Ishikawa (cell line): Measurements from ENCODE around the gene TPST2.

Source experiments
- CEBPB ChIP-seq: IDR thresholded peaks from 2 replicates; pipeline ENCODE4 v1.6.1; 2012
- CREB1 ChIP-seq: IDR thresholded peaks from 2 replicates; pipeline ENCODE4 v1.6.1; 2012; ENCODE audit warnings: low read depth
- EGR1 ChIP-seq: IDR thresholded peaks from 2 replicates; pipeline ENCODE4 v1.6.1; 2012
- EP300 ChIP-seq: IDR thresholded peaks from 2 replicates; pipeline ENCODE4 v1.6.1; 2012; ENCODE audit warnings: borderline replicate concordance
- FOXM1 ChIP-seq: IDR thresholded peaks from 2 replicates; pipeline ENCODE4 v1.6.1; 2012; ENCODE audit warnings: low read depth, borderline replicate concordance
- NFIC ChIP-seq: IDR thresholded peaks from 2 replicates; pipeline ENCODE4 v1.6.1; 2012
- RAD21 ChIP-seq: IDR thresholded peaks from 2 replicates; pipeline ENCODE4 v1.6.1; 2012; ENCODE audit warnings: low read depth
- TAF1 ChIP-seq: IDR thresholded peaks from 2 replicates; pipeline ENCODE4 v1.6.1; 2012; ENCODE audit warnings: low read depth, mild to moderate bottlenecking
- TCF12 ChIP-seq: IDR thresholded peaks from 2 replicates; pipeline ENCODE4 v1.6.1; 2012; ENCODE audit warnings: low read depth
- TEAD4 ChIP-seq: IDR thresholded peaks from 2 replicates; pipeline ENCODE4 v1.6.1; 2012
- YY1 ChIP-seq: IDR thresholded peaks from 2 replicates; pipeline ENCODE4 v1.6.1; 2012; ENCODE audit warnings: low read depth
- ZBTB7A ChIP-seq: IDR thresholded peaks from 2 replicates; pipeline ENCODE4 v1.6.1; 2012; ENCODE audit warnings: low read depth
- TF ChIP-seq, protein P1 (sequence below): IDR thresholded peaks from 2 replicates; pipeline ENCODE4 v1.6.1; 2012
- TF ChIP-seq, protein P2 (sequence below): IDR thresholded peaks from 2 replicates; pipeline ENCODE4 v1.6.1; 2012; ENCODE audit warnings: low read depth, mild to moderate bottlenecking
- TF ChIP-seq, protein P3 (sequence below): IDR thresholded peaks from 2 replicates; pipeline ENCODE4 v1.6.1; 2012

TPST2 gene

DNA sequence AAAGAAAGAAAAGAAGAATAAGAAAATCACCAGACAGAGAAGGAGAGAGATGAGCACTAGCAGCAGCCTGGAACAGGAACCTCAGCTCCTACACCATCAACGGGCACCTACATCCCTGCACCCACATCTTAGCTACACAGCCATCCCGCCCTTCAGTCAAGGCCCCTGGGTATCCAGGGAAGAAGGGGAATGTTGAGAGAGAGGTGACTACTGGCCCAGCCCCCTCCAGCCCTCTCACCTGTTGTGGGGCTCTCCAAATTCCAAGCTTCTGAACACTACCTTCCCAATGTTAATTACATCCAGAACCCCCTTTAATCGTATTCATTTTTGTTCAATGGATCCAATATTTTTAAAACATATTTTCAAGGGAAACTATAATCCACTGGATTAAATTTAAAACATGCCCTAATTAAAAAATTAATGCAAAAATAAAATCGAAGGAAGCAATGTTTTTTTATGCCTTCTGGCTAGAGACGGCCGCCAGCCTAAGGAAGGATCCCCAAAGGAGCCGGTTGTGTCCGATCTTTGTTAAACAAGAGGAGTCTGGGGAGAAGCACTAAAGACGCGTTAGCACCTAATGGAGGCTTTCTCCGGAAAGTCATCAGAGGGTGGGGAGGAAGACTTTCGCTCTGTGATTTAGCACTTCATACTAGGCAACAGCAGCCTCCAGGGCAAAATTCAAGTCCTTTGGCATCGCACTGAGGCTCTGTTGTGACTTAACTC is 9.5 kb downstream of the TPST2 start:
- TF ChIP-seq EGR1 (no peak), TEAD4 (no peak), NFIC (no peak), TAF1 (no peak), YY1 (no peak)
- TF ChIP-seq, protein P1, sequence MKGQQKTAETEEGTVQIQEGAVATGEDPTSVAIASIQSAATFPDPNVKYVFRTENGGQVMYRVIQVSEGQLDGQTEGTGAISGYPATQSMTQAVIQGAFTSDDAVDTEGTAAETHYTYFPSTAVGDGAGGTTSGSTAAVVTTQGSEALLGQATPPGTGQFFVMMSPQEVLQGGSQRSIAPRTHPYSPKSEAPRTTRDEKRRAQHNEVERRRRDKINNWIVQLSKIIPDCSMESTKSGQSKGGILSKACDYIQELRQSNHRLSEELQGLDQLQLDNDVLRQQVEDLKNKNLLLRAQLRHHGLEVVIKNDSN: no peak
- TF ChIP-seq, protein P2, sequence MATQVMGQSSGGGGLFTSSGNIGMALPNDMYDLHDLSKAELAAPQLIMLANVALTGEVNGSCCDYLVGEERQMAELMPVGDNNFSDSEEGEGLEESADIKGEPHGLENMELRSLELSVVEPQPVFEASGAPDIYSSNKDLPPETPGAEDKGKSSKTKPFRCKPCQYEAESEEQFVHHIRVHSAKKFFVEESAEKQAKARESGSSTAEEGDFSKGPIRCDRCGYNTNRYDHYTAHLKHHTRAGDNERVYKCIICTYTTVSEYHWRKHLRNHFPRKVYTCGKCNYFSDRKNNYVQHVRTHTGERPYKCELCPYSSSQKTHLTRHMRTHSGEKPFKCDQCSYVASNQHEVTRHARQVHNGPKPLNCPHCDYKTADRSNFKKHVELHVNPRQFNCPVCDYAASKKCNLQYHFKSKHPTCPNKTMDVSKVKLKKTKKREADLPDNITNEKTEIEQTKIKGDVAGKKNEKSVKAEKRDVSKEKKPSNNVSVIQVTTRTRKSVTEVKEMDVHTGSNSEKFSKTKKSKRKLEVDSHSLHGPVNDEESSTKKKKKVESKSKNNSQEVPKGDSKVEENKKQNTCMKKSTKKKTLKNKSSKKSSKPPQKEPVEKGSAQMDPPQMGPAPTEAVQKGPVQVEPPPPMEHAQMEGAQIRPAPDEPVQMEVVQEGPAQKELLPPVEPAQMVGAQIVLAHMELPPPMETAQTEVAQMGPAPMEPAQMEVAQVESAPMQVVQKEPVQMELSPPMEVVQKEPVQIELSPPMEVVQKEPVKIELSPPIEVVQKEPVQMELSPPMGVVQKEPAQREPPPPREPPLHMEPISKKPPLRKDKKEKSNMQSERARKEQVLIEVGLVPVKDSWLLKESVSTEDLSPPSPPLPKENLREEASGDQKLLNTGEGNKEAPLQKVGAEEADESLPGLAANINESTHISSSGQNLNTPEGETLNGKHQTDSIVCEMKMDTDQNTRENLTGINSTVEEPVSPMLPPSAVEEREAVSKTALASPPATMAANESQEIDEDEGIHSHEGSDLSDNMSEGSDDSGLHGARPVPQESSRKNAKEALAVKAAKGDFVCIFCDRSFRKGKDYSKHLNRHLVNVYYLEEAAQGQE: no peak

DNA sequence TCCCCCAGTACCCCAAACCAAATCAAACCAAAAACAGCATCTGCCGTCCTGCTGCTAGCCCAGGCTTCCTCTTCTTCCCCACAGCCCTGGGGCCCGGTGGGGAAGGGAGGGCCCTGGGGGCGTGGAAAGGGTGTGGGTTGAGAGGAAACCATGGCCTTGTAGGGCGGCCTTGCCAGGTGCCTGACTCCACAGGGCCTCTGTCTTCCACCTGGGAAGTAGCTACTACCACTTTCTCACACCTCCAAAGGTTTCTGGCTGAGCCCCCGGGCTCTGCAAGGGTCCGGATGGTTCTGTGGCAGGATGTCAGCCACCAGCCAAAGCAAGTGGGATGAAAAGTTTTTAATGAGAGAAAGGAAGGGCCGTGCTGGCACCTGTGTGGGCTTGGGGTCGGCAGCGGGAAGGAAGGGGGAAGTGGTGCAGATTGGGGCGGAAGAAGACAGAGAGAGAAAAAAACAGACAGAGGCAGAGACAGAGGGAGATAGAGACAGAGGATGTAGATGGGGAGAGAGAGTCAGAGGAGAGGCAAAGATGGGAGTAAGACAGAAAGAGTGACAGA is 10.5 kb downstream of the TPST2 start:
- TF ChIP-seq CREB1: no peak
- TF ChIP-seq EP300: no peak
- TF ChIP-seq NFIC: no peak
- TF ChIP-seq RAD21: no peak
- no peak for TF ChIP-seq TCF12
- TF ChIP-seq, protein P3, sequence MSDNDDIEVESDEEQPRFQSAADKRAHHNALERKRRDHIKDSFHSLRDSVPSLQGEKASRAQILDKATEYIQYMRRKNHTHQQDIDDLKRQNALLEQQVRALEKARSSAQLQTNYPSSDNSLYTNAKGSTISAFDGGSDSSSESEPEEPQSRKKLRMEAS: no peak
- TF ChIP-seq, protein P1: no peak
- TF ChIP-seq FOXM1: no peak
- TF ChIP-seq, protein P2: no peak
- no peak for TF ChIP-seq EGR1
- TF ChIP-seq YY1: no peak
- TF ChIP-seq TAF1: no peak
- no peak for TF ChIP-seq TEAD4

DNA sequence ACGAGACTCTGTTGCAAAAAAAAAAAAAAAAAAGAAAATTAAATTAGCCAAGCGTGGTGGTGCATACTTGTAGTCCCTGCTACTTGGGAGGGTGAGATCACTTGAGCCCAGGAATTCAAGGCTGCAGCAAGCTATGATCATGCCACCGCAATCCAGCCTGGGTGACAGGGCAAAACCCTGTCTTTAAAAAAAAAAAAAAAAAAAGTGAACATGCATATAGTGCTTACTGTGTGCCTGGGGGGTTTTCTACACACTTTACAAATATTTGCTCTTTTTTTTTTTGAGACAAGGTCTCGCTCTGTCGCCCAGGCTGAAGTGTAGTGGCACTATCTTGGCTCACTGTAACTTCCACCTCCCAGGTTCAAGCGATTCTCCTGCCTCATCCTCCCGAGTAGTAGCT is 12.9 kb downstream of the TPST2 start:
- no peak for TF ChIP-seq CREB1
- no peak for TF ChIP-seq YY1
- TF ChIP-seq EGR1: no peak
- TF ChIP-seq, protein P1: no peak
- no peak for TF ChIP-seq CEBPB
- TF ChIP-seq RAD21: no peak
- TF ChIP-seq TEAD4: no peak

DNA sequence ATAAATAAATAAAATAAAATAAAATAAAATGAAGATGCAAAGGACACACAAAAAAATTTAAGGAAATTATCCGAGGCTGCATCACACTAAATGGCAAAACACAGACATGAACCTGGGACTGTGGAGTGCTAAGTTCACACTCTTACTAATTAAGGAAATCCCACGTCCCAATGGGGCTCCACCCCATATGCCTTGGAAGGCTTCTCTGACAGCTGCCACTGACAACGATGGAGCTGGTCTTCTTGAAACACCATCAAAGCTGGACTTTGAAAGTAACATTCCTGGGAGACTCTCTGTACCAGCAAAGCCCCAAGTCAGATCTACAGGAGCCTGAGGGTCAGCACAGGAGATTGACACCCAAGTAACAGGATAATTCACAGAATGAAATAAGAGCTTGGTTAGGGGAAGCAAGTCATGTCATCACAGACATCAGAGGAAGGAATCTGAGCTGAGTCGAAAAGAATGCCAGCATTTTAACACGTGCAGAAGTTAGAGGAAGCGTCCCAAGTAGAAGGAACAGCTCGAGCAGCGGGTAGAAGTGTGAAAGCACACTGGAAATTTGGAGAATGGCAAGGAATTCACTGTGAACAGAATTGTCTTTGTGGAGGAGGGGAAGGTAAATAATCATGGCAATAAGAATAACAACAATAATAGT is 13.8 kb downstream of the TPST2 start:
- TF ChIP-seq YY1 (no peak), NFIC (no peak), TEAD4 (no peak), RAD21 (no peak), CEBPB (no peak), EP300 (no peak), FOXM1 (no peak), EGR1 (no peak), TAF1 (no peak), TCF12 (no peak), CREB1 (no peak), ZBTB7A (no peak)
- TF ChIP-seq, protein P1: no peak
- TF ChIP-seq, protein P3: no peak
- TF ChIP-seq, protein P2: no peak
